HG03432 (cell line): ENCODE measurements around the gene ROCK2.
A peak's percentile ranks its signal among the peaks of the same experiment; 100 is the strongest.
"Not testable (repeated sequence)": the region's sequence is repeated elsewhere in the genome, so short reads cannot be mapped to it uniquely, and the experiment has no call there.

Experiments used
- ATAC-seq: cut with Tn5 transposase; IDR thresholded peaks from one replicate; pipeline ENCODE4 v1.9.1; 2021; ENCODE audit warnings: mild to moderate bottlenecking, moderate library complexity; ENCODE audit not compliant: unreplicated experiment

Gene ROCK2

GRCh38 chr2:11196246-11196645 lies 148.2 kb downstream of the ROCK2 start:
- no peak for ATAC-seq

GRCh38 chr2:11187731-11188130 lies 156.7 kb downstream of the ROCK2 start:
- ATAC-seq: no peak

- no peak for ATAC-seq
Observed at GRCh38 chr2:11187083-11187619, 157.3 kb downstream of the ROCK2 start.

GRCh38 chr2:11186145-11186544 lies 158.3 kb downstream of the ROCK2 start:
- no peak for ATAC-seq

- ATAC-seq: no peak
Observed at GRCh38 chr2:11182951-11183350, 161.5 kb downstream of the ROCK2 start.

GRCh38 chr2:11180653-11181052 lies 163.8 kb downstream of the ROCK2 start:
- ATAC-seq: no peak

GRCh38 chr2:11179899-11180298 lies 164.5 kb downstream of the ROCK2 start:
- no peak for ATAC-seq

- no peak for ATAC-seq
Observed at GRCh38 chr2:11179196-11179595, 165.2 kb downstream of the ROCK2 start.

- ATAC-seq: no peak
Observed at GRCh38 chr2:11177871-11178690, 166.4 kb downstream of the ROCK2 start.

GRCh38 chr2:11175293-11175795 lies 169.1 kb downstream of the ROCK2 start:
- no peak for ATAC-seq

- no peak for ATAC-seq
Observed at GRCh38 chr2:11174222-11174621, 170.2 kb downstream of the ROCK2 start.

- no peak for ATAC-seq
Observed at GRCh38 chr2:11169333-11169732, 175.1 kb downstream of the ROCK2 start.

- ATAC-seq: no peak
Observed at GRCh38 chr2:11168488-11168887, 175.9 kb downstream of the ROCK2 start.

GRCh38 chr2:11166476-11166875 lies 178.0 kb downstream of the ROCK2 start:
- no peak for ATAC-seq

- not testable (repeated sequence) for ATAC-seq
Observed at GRCh38 chr2:11165046-11165445, 179.4 kb downstream of the ROCK2 start.

GRCh38 chr2:11163439-11164317 lies 180.8 kb downstream of the ROCK2 start:
- ATAC-seq: no peak

GRCh38 chr2:11161747-11162146 lies 182.7 kb downstream of the ROCK2 start:
- no peak for ATAC-seq

GRCh38 chr2:11160731-11161455 lies 183.5 kb downstream of the ROCK2 start:
- ATAC-seq: peak; percentile 78

- ATAC-seq: no peak
Observed at GRCh38 chr2:11160256-11160655, 184.2 kb downstream of the ROCK2 start.

- ATAC-seq: no peak
Observed at GRCh38 chr2:11159574-11160170, 184.8 kb downstream of the ROCK2 start.
